GM12864 (cell line): Measurements from ENCODE around the gene LRRC3B.

Source experiments
- DNase-seq: peaks from one replicate; pipeline ENCODE4 v3.0.0-alpha.2; 2011; ENCODE audit warnings: low read depth
- H3K4me3 ChIP-seq: 2 replicates; pipeline ENCODE4 v1.5.1; 2011; ENCODE audit warnings: mild to moderate bottlenecking, low read depth, low read length, control low read depth
- TF ChIP-seq, protein P1 (sequence below): IDR thresholded peaks from 2 replicates; pipeline ENCODE4 v1.5.1; 2011; ENCODE audit warnings: low read depth, mild to moderate bottlenecking, moderate library complexity, low read length, control low read depth, inconsistent platforms; ENCODE audit errors: missing control alignments

The LRRC3B gene, protein sequence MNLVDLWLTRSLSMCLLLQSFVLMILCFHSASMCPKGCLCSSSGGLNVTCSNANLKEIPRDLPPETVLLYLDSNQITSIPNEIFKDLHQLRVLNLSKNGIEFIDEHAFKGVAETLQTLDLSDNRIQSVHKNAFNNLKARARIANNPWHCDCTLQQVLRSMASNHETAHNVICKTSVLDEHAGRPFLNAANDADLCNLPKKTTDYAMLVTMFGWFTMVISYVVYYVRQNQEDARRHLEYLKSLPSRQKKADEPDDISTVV

DNA sequence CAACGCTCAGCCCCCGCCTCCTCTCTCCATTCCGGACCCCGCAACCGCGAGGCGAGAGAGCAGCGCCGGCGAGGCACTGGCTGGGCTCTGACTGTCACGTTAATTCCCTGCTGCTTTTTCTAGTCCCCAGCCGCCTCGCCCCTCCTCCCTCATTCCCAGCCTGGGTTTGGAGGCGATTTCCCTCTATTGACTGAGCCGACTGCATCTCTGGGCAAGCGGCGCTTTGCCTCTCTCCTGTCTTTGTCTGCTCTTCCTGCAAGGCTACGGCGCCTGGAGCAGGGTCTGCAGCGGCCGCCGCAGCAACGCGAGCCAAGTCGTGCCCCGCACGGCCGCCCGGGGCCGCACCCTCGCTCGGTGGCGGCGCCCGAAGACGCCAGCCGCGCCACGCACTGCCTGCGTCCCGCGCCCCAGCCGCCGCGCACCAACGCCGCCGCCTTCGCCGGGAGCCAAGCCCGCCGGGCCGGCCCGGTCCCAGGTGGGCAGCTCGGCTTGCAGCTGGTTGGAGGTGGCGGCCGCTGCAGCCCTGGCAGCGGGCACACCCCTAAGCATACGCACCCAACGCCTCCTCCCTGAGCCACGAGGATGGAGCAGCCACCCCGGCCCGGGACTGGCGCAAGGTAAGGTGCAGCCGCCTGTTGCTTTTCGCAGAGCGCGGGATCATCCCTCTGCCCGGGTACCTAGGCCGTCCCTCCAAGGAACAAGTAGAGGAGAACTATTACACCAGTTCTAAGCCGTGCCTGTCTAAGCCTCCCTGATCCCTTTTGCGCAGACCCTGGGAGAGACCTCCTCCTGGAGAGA is at the start of gene LRRC3B:
Gene LRRC3B, plus strand, starts transcription at position 152 of the 798 bp plus-strand sequence. CDS start 86,901 bp downstream, outside the sequence.
- H3K4me3 ChIP-seq, result no peak within 1 kb of the TSS
- DNase-seq, result no peak
- TF ChIP-seq, protein P1, sequence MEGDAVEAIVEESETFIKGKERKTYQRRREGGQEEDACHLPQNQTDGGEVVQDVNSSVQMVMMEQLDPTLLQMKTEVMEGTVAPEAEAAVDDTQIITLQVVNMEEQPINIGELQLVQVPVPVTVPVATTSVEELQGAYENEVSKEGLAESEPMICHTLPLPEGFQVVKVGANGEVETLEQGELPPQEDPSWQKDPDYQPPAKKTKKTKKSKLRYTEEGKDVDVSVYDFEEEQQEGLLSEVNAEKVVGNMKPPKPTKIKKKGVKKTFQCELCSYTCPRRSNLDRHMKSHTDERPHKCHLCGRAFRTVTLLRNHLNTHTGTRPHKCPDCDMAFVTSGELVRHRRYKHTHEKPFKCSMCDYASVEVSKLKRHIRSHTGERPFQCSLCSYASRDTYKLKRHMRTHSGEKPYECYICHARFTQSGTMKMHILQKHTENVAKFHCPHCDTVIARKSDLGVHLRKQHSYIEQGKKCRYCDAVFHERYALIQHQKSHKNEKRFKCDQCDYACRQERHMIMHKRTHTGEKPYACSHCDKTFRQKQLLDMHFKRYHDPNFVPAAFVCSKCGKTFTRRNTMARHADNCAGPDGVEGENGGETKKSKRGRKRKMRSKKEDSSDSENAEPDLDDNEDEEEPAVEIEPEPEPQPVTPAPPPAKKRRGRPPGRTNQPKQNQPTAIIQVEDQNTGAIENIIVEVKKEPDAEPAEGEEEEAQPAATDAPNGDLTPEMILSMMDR, result no peak

DNA sequence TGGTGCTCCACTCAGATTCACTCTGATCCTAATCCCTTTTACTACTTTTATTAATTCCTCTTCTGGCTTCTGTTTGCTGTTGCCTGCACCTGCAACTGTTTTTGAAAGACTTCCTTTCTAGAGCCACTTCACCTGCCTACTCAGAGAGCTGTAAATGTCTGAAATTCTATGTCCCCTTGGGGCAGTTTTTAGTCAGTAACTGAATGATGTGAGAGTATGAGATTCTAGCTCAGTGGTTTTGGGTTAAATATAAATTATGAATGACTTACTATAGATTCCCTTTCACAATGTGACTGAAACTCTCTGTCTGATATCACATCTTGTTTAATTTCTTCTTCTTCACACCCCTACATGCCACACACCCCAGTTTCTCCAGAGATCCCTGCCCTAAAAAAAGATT is 47.8 kb upstream of the LRRC3B start:
- no peak overlapping the region for H3K4me3 ChIP-seq
- TF ChIP-seq, protein P1, result no peak
- DNase-seq, result no peak

DNA sequence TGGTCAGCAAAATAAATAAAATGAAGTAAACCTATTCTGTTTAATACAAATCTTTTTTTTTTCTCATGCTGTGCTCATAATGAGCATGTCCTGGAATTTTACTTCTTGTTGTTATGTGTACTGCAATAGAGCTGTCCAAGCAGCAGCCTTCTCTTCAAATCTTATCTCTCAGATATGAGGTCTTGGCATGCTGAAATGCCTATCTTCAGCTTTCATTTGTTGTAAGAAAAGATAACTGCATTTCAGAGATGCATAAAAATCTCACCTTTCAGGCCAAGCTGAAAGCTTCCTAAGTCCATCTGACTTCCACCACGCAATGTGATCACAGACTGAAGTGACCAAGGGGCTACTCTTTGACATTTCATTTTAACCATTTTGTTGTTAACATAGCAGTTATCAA is 43.5 kb upstream of the LRRC3B start:
- TF ChIP-seq, protein P1, result no peak
- no peak for DNase-seq
- no peak overlapping the region for H3K4me3 ChIP-seq

DNA sequence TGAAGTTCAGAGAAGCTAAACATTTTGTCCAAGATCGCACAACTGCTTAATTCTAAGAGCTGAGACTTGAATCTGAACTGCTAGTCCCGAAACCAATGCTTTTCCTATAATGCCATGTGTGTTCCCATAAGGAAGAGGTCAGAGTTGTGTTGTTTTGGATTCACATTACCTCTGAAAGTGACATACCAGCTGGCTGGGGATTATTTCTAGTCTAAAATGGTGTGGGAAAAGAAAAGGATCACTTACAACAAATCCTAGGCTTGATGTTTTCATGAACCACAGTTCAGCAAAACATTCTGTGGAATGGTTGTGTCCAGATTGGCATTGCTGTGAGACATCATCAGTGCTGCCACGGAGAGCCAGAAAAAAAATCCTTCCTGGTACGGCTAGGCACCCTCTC is 35.0 kb upstream of the LRRC3B start:
- no peak for DNase-seq
- TF ChIP-seq, protein P1, result no peak
- no peak overlapping the region for H3K4me3 ChIP-seq

DNA sequence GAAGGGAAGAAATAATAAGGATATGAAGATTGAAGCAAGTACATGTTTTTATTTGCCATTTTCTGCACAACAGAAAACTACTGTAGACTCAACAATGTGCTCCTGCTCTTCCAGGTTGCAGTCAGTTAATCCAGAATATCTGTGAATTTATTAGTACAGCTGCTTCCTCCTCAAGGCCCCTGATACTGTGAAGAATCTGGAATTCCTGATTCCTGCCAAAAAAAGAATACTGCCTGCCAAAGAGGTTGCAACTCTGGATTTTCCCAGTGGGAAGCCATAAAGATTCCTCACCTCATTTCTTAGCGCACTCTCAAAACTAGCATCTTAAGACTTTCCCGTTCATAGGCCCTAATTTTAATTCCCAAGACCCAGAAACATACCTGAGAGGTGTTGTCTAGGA is 33.6 kb upstream of the LRRC3B start:
- H3K4me3 ChIP-seq, result no peak overlapping the region
- no peak for DNase-seq
- TF ChIP-seq, protein P1, result no peak

DNA sequence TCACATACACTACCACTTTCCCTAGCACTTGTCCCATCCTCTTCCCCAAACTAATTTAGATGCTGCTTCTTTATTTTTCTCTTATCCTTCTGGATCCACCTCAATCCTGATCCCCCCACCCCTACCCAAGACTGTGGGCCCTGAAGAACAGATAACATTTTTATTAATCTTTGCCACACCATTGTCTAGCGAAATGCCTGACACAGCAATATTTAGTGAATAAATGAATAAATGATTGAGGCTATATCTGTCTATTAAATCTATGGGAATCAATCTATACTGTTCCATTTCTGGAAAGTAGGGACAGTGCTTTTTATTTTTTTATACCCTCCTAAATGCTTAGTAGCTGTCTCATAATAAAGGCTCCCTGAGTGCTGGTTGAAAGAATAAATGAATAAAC is 32.9 kb upstream of the LRRC3B start:
- TF ChIP-seq, protein P1, result no peak
- no peak for DNase-seq
- H3K4me3 ChIP-seq, result no peak overlapping the region
